Measurements from ENCODE around the gene PRKCA.
"Not testable (repeated sequence)": the region's sequence is repeated elsewhere in the genome, so short reads cannot be mapped to it uniquely, and the experiment has no call there.

PRKCA gene

GRCh38 chr17:66469890-66470289, 167.5 kb downstream of the PRKCA start:
- DNase-seq, result no peak

- no peak for DNase-seq
Observed at GRCh38 chr17:66472123-66472522, 169.7 kb downstream of the PRKCA start.

DNA sequence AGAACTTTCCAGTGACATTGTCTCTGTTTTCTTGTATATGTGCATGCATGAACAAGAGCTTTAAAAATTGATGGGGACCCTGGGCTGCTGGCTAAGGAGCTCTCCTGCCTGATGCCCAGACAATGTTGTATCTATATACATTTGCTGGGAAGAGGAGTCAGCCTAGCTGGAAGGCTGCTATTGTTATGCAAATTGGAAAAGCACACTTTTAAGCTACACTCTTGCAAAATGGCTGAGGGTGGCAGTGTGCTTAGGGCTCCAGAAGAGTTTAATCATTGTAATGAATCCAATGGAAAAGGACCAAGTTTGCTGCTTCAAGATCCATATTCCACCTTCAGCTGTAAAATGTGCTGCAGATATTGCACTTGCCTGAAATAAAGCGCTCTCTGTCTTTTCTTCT, 171.8 kb downstream of the PRKCA start:
- DNase-seq, result no peak

GRCh38 chr17:66474806-66475497, 172.5 kb downstream of the PRKCA start:
- no peak for DNase-seq

- DNase-seq, result no peak
Observed at GRCh38 chr17:66476014-66476413, 173.6 kb downstream of the PRKCA start.

DNA sequence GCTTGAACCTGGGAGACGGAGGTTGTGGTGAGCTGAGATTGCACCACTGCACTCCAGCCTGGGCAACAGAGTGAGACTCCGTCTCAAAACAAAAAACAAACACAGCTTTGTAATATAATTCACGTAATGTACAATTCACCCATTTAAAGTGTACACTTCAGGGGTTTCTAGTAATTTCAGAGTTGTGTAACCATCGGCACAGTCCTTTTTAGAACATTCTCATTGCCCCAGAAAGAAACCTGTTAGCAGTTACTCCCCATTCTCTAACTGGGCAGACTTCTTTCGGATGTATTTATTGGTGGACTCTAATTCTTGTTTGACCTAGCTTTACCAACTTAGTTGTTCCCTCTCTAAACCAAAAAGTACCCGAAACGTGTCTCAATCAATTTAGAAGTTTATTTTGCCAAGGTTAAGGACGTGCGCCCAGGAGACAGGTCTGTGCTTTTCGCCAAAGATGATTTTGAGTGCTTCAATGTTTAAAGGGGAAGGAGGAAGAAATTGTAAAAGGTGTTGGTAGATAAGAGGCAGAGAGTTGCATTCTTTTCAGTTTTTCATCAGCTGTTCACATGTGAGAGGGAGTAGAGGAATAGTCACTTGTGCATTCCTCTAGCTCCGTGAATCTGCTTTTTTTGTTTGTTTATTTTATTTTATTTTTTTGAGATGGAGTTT, 175.3 kb downstream of the PRKCA start:
- DNase-seq, result no peak

- not testable (repeated sequence) for DNase-seq
Observed at GRCh38 chr17:66479230-66479889, 176.9 kb downstream of the PRKCA start.

DNA sequence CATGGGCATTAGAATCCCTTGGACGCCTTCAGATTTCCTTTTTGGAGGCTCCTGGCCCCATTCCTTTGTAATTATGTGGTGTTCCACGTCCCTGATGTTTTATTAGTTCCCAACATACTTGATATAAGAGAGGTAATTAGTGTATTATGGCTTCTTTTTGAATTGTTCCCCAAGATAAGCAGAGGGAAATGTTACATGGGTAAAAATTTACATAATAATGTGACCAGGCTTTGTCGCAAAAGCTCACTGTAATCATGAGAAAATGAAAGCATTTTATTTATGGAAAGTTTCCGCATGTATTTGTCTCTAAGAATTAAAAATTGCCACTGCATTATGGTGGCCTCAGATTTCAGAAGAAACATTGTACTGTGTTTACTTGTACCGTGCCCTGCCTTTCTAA, 177.8 kb downstream of the PRKCA start:
- no peak for DNase-seq

DNA sequence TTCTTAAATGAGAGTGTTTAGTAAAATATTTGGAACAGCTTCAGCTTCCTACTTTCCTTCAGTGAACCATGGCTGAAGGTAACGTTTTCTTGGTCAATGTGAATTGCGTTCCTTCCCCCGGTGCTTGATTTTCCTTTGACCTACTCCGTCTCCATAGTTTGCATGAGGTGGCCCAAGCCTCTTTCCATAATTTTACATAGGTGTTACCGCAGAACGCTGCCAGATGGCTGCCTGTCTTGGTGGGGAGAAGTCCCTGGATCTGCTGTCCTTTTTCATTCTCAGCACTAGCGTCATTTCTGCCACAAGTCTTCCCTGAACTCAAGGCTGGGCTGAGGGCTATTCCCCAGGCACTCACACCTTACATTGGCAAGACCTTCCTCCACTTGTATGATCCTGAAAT, 178.4 kb downstream of the PRKCA start:
- DNase-seq, result no peak

GRCh38 chr17:66481271-66481670, 178.9 kb downstream of the PRKCA start:
- DNase-seq, result no peak

DNA sequence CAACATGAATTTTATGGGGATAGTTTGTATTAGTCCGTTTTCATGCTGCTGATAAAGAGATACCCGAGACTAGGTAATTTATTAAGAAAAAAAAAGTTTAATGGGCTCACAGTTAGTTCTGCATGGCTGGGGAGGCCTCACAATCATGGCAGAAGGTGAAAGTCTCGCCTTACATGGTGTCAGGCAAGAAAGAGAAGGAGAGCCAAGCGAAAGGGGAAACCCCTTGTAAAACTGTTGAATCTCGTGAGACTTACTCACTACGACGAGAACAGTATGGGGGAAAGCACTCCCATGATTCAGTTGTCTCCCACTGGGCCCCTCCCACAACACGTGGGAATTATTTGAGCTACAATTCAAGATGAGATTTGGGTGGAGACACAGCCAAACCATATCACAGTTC, 181.5 kb downstream of the PRKCA start:
- no peak for DNase-seq

GRCh38 chr17:66485309-66485947, 183.0 kb downstream of the PRKCA start:
- DNase-seq, result no peak

DNA sequence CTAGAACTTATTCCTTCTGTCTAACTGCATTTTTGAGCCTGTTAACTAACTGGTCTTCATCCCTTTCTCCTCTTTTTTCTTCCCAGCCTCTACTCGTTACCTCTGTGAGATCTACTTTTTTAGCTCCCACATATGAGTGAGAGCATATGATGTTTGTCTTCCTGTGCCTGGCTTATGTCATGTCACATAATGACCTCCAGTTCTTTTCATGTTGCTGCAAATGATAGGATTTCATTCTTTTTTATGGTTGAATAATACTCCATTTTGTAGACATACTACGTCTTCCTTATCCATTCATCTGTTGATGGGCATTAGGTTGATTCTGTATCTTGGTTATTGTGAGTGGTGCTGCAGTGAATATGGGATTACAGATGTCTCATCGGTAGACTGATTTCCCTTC, 184.7 kb downstream of the PRKCA start:
- DNase-seq, result no peak

DNA sequence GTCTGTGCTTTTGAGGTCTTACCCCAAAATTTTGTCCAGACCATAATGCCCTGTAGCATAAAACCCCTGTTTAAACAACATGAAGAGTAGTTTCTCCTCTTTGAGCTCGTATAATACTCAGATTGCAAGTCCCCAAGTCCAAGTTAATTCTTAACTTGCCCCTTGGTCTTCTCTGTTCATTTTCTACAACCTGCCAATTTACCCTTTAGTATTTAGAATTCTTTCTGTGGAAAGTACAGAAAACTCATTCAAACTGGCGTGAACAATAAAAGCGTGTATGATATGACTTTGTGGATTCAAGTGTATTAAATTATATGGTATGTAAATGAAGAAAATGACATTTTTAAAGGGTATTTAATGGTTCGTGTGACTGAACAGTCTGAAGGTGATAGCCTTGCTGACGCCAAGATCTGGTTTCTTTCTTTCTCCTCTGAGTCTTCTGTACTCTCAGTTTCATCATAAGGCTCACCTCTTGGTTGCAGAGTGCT, 185.6 kb downstream of the PRKCA start:
- DNase-seq, result no peak

GRCh38 chr17:66488864-66489263, 186.5 kb downstream of the PRKCA start:
- DNase-seq, result no peak

- not testable (repeated sequence) for DNase-seq
Observed at GRCh38 chr17:66489576-66489975, 187.2 kb downstream of the PRKCA start.

DNA sequence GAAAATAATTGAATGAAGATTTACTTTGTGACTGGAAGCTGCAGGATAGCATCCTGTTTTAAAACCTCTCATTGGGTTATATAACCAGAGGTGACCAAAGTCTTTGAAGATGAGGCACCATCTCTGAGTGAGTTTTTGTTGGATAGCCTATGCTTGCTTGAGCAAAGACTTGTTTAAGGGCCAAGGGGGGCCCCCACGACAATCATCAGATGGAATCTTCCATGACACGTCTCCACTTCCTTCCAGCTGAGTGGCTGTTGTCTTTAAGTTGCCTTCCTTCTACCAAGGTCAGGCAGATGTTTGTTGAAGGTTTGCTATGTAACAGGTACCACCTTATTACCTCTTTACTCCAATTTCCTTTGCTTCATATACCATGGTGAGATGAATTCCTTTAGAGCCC, 188.8 kb downstream of the PRKCA start:
- no peak for DNase-seq

- DNase-seq, result no peak
Observed at GRCh38 chr17:66491665-66492064, 189.3 kb downstream of the PRKCA start.

- DNase-seq, result no peak
Observed at GRCh38 chr17:66492080-66492479, 189.7 kb downstream of the PRKCA start.

DNA sequence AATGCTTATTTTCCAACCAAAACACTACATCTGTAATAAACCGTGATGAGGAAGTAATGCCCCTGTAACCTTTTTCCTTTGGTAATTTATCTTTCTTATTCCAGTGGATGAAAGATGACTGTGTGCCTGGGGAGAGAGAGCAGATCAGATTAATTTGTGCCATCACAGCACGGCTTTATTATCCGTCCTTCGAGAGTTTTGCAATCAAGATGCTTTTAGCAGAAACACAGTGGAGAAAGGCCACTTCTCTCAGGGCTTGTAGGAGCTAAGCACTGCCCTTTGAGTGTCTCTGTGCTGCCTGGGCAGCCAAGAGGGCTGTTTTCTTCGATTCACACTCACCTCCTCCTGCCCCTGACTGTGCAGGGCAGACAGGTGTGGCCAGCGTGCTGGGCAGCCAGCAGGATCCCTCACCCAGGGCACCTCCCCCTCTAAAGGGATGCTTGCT, 190.2 kb downstream of the PRKCA start:
- no peak for DNase-seq

DNA sequence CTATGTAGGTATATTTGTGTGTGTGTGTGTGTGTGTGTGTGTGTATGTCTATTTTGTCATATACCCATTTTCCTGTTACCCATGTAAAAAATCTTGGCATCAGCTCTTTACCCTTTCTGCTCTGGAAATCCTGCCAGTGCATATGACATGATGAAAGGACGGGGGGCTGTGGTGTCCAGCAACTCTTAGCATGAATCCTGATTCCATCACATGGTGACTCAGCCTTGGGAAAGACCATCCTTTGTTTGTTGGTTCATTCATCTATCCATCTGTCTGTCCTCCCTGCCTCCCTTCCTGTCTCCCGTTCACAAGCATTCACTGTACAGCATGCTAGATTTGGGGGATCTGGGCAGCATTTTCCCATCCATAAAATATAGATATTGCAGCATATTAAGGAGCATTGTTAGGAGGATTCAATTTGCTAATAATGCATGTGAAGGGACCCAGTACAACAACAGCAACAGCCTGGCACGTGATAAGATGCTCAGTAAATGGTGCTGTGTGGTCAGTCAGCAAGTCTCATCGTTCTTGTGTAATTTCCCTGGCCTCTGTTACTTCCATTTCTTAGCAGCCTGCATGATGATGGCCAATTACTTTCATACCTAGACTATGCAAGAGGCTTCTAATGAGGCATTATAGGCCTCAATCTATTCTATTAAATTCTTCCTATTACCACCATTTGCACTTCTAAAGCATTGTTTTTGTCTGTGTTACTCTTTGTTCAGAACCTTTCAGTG, 191.0 kb downstream of the PRKCA start:
- no peak for DNase-seq

- no peak for DNase-seq
Observed at GRCh38 chr17:66494023-66494803, 191.8 kb downstream of the PRKCA start.
